Measurements from ENCODE around the gene HTRA2. TPM values are rescaled to one million over a fixed set of nuclear protein-coding genes. Genes with fewer than 3 reads are reported as not detected.
A peak's percentile ranks its signal among the peaks of the same experiment; 100 is the strongest.

Gene HTRA2
- 10 to 100 TPM; 18.7 to 81.8 TPM for total RNA-seq
- polyA plus RNA-seq, result 10 to 100 TPM; 13.3 to 18.2 TPM

DNA sequence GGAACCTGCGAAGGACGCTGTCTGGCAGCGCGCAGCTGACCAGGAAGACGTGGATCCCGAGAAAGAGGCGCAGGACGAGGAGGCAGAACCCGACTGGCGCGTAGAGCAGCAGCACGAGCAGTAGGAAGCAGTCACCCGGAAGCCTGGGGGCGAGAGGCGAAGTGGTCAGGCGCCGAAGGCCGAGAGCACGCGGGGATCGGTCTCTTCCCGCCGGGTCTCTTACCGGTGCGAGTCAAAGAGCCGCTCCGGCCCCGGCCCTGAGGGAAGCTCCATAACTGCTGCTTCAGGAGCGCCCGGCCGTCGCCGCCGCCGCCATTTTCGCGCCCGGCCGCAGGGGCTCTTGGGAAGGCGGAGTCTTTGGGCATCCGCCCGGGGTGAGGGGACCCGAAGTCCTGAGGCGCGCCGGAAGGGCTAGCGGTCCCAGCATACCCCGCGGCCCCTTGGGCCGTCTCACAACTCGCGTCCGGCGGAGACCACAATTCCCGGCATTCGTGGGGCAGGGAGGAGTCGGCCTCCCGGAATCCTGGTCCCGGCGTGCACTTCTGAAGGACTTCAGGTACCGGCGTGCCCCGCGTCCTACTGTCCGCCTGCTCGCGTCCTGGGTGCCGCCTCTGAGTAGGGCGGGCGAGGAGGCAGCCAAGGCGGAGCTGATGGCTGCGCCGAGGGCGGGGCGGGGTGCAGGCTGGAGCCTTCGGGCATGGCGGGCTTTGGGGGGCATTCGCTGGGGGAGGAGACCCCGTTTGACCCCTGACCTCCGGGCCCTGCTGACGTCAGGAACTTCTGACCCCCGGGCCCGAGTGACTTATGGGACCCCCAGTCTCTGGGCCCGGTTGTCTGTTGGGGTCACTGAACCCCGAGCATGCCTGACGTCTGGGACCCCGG is at the start of gene HTRA2, which contains the start of gene AUP1:
TSS of gene HTRA2 (plus strand) at position 577 of the 882 bp plus-strand sequence. CDS start at position 651, 74 bp downstream.
TSS of gene AUP1 (minus strand) at position 350 of the 882 bp plus-strand sequence. CDS start at position 273, 77 bp downstream.
- H3K27me3 ChIP-seq (ENCODE audit: control insufficient read depth in 4 of 4, insufficient read depth in 4 of 4, low read length in 3 of 4), result no peaks in the 10 kb centered on the region
- peak within 1 kb of the TSS; percentile 80 to 85 for H3K27ac ChIP-seq (ENCODE audit: low read depth in 1 of 2, low read length in 2 of 2)
- H3K36me3 ChIP-seq (ENCODE audit: control insufficient read depth in 4 of 4, insufficient read depth in 3 of 4, low read depth in 1 of 4, low read length in 3 of 4), result peaks cover 9 to 26% (median 17%) of the 10 kb centered on the region in 4 donors
- TF ChIP-seq YY1 (IDR thresholded peaks at IDR 0.05) (peak; percentile 99), RAD21 (IDR thresholded peaks at IDR 0.05) (peak; percentile 67 to 68), HNF4G (IDR thresholded peaks at IDR 0.05) (no peak), HNF4A (conservative IDR thresholded peaks at IDR 0.05) (peak; percentile 69 to 82), FOXA2 (IDR thresholded peaks at IDR 0.05) (no peak), RXRA (IDR thresholded peaks at IDR 0.05) (peak; percentile 72 to 87), JUND (IDR thresholded peaks at IDR 0.05) (peak; percentile 62 to 72), TAF1 (conservative IDR thresholded peaks at IDR 0.05) (peak; percentile 46), FOXA1 (IDR thresholded peaks at IDR 0.05) (peak; percentile 76), SP1 (IDR thresholded peaks at IDR 0.05) (peak; percentile 94), GABPA (IDR thresholded peaks at IDR 0.05 in 1 of 2, conservative IDR thresholded peaks at IDR 0.05 in 1 of 2) (peak; percentile 67 to 96), NR2F2 (IDR thresholded peaks at IDR 0.05) (peak; percentile 73), EGR1 (IDR thresholded peaks at IDR 0.05; ENCODE audit: low read depth in 2 of 2) (peak; percentile 49 to 65)
- TF ChIP-seq, protein P1, sequence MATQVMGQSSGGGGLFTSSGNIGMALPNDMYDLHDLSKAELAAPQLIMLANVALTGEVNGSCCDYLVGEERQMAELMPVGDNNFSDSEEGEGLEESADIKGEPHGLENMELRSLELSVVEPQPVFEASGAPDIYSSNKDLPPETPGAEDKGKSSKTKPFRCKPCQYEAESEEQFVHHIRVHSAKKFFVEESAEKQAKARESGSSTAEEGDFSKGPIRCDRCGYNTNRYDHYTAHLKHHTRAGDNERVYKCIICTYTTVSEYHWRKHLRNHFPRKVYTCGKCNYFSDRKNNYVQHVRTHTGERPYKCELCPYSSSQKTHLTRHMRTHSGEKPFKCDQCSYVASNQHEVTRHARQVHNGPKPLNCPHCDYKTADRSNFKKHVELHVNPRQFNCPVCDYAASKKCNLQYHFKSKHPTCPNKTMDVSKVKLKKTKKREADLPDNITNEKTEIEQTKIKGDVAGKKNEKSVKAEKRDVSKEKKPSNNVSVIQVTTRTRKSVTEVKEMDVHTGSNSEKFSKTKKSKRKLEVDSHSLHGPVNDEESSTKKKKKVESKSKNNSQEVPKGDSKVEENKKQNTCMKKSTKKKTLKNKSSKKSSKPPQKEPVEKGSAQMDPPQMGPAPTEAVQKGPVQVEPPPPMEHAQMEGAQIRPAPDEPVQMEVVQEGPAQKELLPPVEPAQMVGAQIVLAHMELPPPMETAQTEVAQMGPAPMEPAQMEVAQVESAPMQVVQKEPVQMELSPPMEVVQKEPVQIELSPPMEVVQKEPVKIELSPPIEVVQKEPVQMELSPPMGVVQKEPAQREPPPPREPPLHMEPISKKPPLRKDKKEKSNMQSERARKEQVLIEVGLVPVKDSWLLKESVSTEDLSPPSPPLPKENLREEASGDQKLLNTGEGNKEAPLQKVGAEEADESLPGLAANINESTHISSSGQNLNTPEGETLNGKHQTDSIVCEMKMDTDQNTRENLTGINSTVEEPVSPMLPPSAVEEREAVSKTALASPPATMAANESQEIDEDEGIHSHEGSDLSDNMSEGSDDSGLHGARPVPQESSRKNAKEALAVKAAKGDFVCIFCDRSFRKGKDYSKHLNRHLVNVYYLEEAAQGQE (IDR thresholded peaks at IDR 0.05), result peak; percentile 87
- TF ChIP-seq, protein P2, sequence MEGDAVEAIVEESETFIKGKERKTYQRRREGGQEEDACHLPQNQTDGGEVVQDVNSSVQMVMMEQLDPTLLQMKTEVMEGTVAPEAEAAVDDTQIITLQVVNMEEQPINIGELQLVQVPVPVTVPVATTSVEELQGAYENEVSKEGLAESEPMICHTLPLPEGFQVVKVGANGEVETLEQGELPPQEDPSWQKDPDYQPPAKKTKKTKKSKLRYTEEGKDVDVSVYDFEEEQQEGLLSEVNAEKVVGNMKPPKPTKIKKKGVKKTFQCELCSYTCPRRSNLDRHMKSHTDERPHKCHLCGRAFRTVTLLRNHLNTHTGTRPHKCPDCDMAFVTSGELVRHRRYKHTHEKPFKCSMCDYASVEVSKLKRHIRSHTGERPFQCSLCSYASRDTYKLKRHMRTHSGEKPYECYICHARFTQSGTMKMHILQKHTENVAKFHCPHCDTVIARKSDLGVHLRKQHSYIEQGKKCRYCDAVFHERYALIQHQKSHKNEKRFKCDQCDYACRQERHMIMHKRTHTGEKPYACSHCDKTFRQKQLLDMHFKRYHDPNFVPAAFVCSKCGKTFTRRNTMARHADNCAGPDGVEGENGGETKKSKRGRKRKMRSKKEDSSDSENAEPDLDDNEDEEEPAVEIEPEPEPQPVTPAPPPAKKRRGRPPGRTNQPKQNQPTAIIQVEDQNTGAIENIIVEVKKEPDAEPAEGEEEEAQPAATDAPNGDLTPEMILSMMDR (IDR thresholded peaks at IDR 0.05; ENCODE audit: low read depth, low read length, missing input control), result no peak
- TF ChIP-seq, protein P3, sequence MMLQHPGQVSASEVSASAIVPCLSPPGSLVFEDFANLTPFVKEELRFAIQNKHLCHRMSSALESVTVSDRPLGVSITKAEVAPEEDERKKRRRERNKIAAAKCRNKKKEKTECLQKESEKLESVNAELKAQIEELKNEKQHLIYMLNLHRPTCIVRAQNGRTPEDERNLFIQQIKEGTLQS (IDR thresholded peaks at IDR 0.05), result no peak
- TF ChIP-seq, protein P4, sequence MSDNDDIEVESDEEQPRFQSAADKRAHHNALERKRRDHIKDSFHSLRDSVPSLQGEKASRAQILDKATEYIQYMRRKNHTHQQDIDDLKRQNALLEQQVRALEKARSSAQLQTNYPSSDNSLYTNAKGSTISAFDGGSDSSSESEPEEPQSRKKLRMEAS (IDR thresholded peaks at IDR 0.05), result peak; percentile 93
- TF ChIP-seq, protein P5, sequence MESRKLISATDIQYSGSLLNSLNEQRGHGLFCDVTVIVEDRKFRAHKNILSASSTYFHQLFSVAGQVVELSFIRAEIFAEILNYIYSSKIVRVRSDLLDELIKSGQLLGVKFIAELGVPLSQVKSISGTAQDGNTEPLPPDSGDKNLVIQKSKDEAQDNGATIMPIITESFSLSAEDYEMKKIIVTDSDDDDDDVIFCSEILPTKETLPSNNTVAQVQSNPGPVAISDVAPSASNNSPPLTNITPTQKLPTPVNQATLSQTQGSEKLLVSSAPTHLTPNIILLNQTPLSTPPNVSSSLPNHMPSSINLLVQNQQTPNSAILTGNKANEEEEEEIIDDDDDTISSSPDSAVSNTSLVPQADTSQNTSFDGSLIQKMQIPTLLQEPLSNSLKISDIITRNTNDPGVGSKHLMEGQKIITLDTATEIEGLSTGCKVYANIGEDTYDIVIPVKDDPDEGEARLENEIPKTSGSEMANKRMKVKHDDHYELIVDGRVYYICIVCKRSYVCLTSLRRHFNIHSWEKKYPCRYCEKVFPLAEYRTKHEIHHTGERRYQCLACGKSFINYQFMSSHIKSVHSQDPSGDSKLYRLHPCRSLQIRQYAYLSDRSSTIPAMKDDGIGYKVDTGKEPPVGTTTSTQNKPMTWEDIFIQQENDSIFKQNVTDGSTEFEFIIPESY (IDR thresholded peaks at IDR 0.05), result peak; percentile 97
- peak within 1 kb of the TSS; percentile 67 to 100 (median 97) for H3K4me3 ChIP-seq (ENCODE audit: low read depth in 1 of 3, low read length in 3 of 3)
- under 1% methylated on average over 87 of the region's 87 CpGs for WGBS
- H3K9ac ChIP-seq (ENCODE audit: low read depth in 1 of 2, low read length in 2 of 2), result peak within 1 kb of the TSS; percentile 74 to 86
- peaks cover 8 to 26% (median 19%) of the 10 kb centered on the region in 4 donors for H3K4me1 ChIP-seq (ENCODE audit: control insufficient read depth in 4 of 4, insufficient read depth in 4 of 4, low read length in 3 of 4)
- H3K9me3 ChIP-seq (ENCODE audit: control insufficient read depth in 4 of 4, low read length in 3 of 4), result no peaks in the 10 kb centered on the region
- peak; percentile 95 for DNase-seq (ENCODE audit: low spot score)

Measured in liver (tissue), 9 donors.